OCI-LY1 (cell line): Measurements from ENCODE around the gene WIPF3.

ENCODE experiments used
- H2AFZ ChIP-seq: fragments of 200-600 bp; sonication (generic), shearing (Covaris generic); 2 replicates; pipeline ENCODE4 v1.6.0; 2014; ENCODE audit warnings: antibody characterized with exemption, mild to moderate bottlenecking, low read length
- H3F3A ChIP-seq: fragments of 200-600 bp; sonication (generic), shearing (Covaris generic); 2 replicates; pipeline ENCODE4 v1.6.0; 2014; ENCODE audit warnings: mild to moderate bottlenecking, antibody characterized with exemption, low read length, moderate library complexity; ENCODE audit not compliant: insufficient read depth
- H3K27ac ChIP-seq: fragments of 200-600 bp; sonication (generic); 2 replicates; pipeline ENCODE4 v1.5.1; 2014; ENCODE audit warnings: low read length, mixed run types, mild to moderate bottlenecking, low read depth; ENCODE audit not compliant: poor library complexity, severe bottlenecking
- H3K27me3 ChIP-seq: fragments of 200-600 bp; sonication (generic); 2 replicates; pipeline ENCODE4 v1.6.0; 2014; ENCODE audit warnings: antibody characterized with exemption, mild to moderate bottlenecking, low read length, moderate library complexity; ENCODE audit not compliant: insufficient read depth
- H3K36me3 ChIP-seq: fragments of 200-600 bp; sonication (generic); 2 replicates; pipeline ENCODE4 v1.6.1; 2014; ENCODE audit warnings: mild to moderate bottlenecking, antibody characterized with exemption, low read length, moderate library complexity, mixed read lengths; ENCODE audit not compliant: insufficient read depth
- H3K4me1 ChIP-seq: fragments of 200-600 bp; sonication (generic); 2 replicates; pipeline ENCODE4 v1.5.1; 2014; ENCODE audit warnings: mild to moderate bottlenecking, low read length, moderate library complexity; ENCODE audit not compliant: insufficient read depth, severe bottlenecking
- H3K4me2 ChIP-seq: fragments of 200-600 bp; sonication (generic), shearing (Covaris generic); 2 replicates; pipeline ENCODE4 v1.6.1; 2014; ENCODE audit warnings: low read length
- H3K4me3 ChIP-seq: fragments of 200-600 bp; sonication (generic); 2 replicates; pipeline ENCODE4 v1.5.1; 2014; ENCODE audit warnings: low read length, low read depth, mild to moderate bottlenecking, mixed read lengths; ENCODE audit not compliant: poor library complexity, severe bottlenecking
- H3K79me2 ChIP-seq: fragments of 200-600 bp; shearing (Covaris generic); 2 replicates; pipeline ENCODE4 v1.6.1; 2016; ENCODE audit warnings: mixed run types, low read length, mixed read lengths; ENCODE audit not compliant: insufficient read depth
- H3K9ac ChIP-seq: fragments of 200-600 bp; sonication (generic), shearing (Covaris generic); 2 replicates; pipeline ENCODE4 v1.6.1; 2014; ENCODE audit warnings: mild to moderate bottlenecking, low read length, mixed read lengths
- H3K9me2 ChIP-seq: fragments of 200-600 bp; sonication (generic), shearing (Covaris generic); 2 replicates; pipeline ENCODE4 v1.6.1; 2014; ENCODE audit warnings: low read depth, mild to moderate bottlenecking, low read length, mixed read lengths
- H3K9me3 ChIP-seq: fragments of 200-600 bp; shearing (Covaris generic); 2 replicates; pipeline ENCODE4 v1.6.1; 2014; ENCODE audit warnings: low read length, mixed read lengths
- H4K20me1 ChIP-seq: fragments of 200-600 bp; sonication (generic), shearing (Covaris generic); 2 replicates; pipeline ENCODE4 v1.6.0; 2016; ENCODE audit warnings: mild to moderate bottlenecking, low read length; ENCODE audit not compliant: insufficient read depth
- EZH2 ChIP-seq: fragments of 200-600 bp; sonication (generic), shearing (Covaris generic); IDR thresholded peaks from 2 replicates; pipeline ENCODE4 v1.8.0; 2017; ENCODE audit warnings: borderline replicate concordance, mixed run types, mild to moderate bottlenecking, antibody characterized with exemption, low read length, moderate library complexity, mixed read lengths
- TF ChIP-seq, protein P1 (sequence below): fragments of 200-600 bp; sonication (generic), shearing (Covaris generic); IDR thresholded peaks from 2 replicates; pipeline ENCODE4 v1.5.1; 2017; ENCODE audit warnings: mild to moderate bottlenecking, antibody characterized with exemption, low read length, moderate library complexity, mixed read lengths

Gene WIPF3, protein sequence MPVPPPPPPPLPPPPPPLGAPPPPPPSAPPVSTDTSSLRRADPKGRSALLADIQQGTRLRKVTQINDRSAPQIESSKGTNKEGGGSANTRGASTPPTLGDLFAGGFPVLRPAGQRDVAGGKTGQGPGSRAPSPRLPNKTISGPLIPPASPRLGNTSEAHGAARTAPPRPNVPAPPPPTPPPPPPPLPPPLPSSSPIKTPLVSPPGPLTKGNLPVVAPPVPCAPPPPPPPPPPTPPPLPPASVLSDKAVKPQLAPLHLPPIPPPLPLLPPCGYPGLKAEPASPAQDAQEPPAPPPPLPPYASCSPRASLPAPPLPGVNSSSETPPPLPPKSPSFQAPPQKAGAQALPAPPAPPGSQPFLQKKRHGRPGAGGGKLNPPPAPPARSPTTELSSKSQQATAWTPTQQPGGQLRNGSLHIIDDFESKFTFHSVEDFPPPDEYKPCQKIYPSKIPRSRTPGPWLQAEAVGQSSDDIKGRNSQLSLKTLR

DNA sequence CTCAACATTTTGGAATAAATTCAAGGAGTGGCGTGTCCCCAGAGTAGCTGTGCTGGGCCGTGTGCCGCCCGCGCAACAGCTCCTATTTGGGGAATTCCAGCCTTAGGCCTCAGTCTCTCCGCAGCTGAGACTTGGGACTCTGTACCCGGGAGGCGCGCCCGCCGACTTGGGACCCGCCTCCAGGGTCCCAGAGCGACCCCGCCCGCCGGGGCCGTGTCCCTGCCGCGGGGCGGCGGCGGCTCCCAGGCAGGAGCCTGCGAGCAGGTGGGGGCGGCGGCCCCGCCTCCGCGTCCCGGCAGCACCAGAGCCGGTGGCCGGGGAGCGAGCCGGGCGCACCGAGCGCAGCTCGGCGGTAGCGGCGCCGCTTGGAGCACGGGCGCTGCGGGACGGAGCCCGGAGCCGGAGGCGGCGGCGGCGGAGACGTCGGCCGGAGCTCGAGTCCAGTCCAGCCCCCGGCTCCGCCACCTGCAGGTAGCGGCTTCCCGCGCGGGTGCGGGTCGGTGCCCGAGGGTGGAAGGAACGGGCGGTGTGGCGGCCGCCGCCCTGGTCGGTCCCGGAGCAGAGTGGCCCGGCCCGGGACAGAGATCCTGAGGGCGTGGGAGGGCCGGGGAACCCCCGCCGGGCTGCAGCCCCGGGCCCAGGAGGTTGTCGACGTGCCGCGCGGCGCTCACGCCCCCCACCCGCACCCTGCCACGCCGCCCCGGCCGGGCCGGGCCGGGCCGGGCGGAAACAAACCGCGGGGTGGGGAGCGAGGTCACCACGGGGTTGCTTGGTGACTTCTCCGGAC, at the start of gene WIPF3:
TSS of gene WIPF3 (plus strand) at position 301 of the 787 bp plus-strand sequence. CDS start 28,217 bp downstream, outside the sequence.
- no peak within 1 kb of the TSS for H3K4me2 ChIP-seq
- no peaks in the 10 kb centered on the region for H3K4me1 ChIP-seq
- no peaks in the 10 kb centered on the region for H3F3A ChIP-seq
- H3K27me3 ChIP-seq = 0 out of 2 replicates have a peak, but pooled peaks cover 9% of the 10 kb centered on the region
- H3K27ac ChIP-seq = no peak within 1 kb of the TSS
- TF ChIP-seq, protein P1, sequence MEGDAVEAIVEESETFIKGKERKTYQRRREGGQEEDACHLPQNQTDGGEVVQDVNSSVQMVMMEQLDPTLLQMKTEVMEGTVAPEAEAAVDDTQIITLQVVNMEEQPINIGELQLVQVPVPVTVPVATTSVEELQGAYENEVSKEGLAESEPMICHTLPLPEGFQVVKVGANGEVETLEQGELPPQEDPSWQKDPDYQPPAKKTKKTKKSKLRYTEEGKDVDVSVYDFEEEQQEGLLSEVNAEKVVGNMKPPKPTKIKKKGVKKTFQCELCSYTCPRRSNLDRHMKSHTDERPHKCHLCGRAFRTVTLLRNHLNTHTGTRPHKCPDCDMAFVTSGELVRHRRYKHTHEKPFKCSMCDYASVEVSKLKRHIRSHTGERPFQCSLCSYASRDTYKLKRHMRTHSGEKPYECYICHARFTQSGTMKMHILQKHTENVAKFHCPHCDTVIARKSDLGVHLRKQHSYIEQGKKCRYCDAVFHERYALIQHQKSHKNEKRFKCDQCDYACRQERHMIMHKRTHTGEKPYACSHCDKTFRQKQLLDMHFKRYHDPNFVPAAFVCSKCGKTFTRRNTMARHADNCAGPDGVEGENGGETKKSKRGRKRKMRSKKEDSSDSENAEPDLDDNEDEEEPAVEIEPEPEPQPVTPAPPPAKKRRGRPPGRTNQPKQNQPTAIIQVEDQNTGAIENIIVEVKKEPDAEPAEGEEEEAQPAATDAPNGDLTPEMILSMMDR = no peak
- no peak for TF ChIP-seq EZH2
- no peaks in the 10 kb centered on the region for H3K79me2 ChIP-seq
- H3K9me2 ChIP-seq = no peaks in the 10 kb centered on the region
- H3K9me3 ChIP-seq = no peaks in the 10 kb centered on the region
- no peaks in the 10 kb centered on the region for H3K36me3 ChIP-seq
- H3K9ac ChIP-seq = no peak within 1 kb of the TSS
- H2AFZ ChIP-seq = no peak within 1 kb of the TSS
- no peaks in the 10 kb centered on the region for H4K20me1 ChIP-seq
- no peak within 1 kb of the TSS for H3K4me3 ChIP-seq

DNA sequence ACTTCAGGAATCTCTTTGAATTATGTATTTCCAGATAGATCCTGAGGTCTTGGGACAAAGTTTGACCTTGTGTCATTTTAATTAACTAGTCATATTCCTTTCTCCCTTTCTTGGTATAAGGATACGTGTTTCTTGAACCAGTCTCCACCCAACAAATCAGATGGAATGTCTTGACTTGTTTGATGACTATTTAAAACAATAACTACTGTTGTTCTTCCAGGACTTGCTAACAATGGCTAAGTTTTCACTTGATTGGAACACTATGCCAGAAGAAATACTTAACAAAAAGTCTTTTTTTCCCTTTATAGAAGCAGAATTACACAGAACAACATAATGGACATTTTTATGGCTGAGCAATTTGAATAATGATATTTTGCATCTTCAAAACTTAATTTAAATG, 43.0 kb upstream of the WIPF3 start:
- H4K20me1 ChIP-seq = no peaks in the 10 kb centered on the region
- H3K4me1 ChIP-seq = no peaks in the 10 kb centered on the region
- H3K27me3 ChIP-seq = peaks cover 4% of the 10 kb centered on the region; the same call in 1 of the 2 replicates
- no peaks in the 10 kb centered on the region for H3K9me3 ChIP-seq
- no peaks in the 10 kb centered on the region for H3K36me3 ChIP-seq
- H3K4me2 ChIP-seq = no peak overlapping the region
- no peak overlapping the region for H3K9ac ChIP-seq
- no peak overlapping the region for H3K4me3 ChIP-seq
- H3K79me2 ChIP-seq = no peaks in the 10 kb centered on the region
- TF ChIP-seq, protein P1 = no peak
- TF ChIP-seq EZH2 = no peak
- no peaks in the 10 kb centered on the region for H3K9me2 ChIP-seq
- H3K27ac ChIP-seq = no peak overlapping the region
- no peaks in the 10 kb centered on the region for H3F3A ChIP-seq
- H2AFZ ChIP-seq = no peak overlapping the region

DNA sequence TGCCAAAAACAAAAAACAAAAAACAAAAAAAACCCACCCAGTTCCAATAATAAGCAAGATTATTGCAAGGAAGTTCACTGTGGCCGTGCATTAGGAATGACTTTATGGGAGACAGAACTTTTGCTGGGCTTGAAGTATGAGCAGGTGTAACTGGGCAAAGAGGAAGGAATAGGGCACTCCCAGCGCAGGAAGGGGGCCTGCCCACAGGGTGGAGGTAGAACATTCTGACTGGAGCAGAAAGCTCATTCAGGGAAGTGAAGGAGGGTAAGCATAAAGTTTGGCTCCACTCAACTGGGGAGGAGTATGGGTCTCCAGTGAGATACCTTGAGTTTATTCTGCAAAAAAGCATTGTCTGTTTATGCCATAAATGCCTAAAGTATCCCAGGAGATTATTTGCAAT, 42.1 kb upstream of the WIPF3 start:
- Histone ChIP-seq H3K36me3 (no peaks in the 10 kb centered on the region), H3F3A (no peaks in the 10 kb centered on the region), H3K4me2 (no peak overlapping the region), H4K20me1 (no peaks in the 10 kb centered on the region), H2AFZ (no peak overlapping the region), H3K9ac (no peak overlapping the region), H3K9me3 (no peaks in the 10 kb centered on the region), H3K4me3 (no peak overlapping the region), H3K27ac (no peak overlapping the region), H3K79me2 (no peaks in the 10 kb centered on the region), H3K9me2 (no peaks in the 10 kb centered on the region), H3K4me1 (no peaks in the 10 kb centered on the region), H3K27me3 (peaks cover 4% of the 10 kb centered on the region; the same call in 1 of the 2 replicates)
- TF ChIP-seq, protein P1 = no peak
- no peak for TF ChIP-seq EZH2
